Measurements from ENCODE around the gene DDX24. TPM values are rescaled to one million over a fixed set of nuclear protein-coding genes. Genes with fewer than 3 reads are reported as not detected.

The DDX24 gene
- total and polyA plus RNA-seq, 2 experiments from 2014 or later: 127 to 145 TPM

DNA sequence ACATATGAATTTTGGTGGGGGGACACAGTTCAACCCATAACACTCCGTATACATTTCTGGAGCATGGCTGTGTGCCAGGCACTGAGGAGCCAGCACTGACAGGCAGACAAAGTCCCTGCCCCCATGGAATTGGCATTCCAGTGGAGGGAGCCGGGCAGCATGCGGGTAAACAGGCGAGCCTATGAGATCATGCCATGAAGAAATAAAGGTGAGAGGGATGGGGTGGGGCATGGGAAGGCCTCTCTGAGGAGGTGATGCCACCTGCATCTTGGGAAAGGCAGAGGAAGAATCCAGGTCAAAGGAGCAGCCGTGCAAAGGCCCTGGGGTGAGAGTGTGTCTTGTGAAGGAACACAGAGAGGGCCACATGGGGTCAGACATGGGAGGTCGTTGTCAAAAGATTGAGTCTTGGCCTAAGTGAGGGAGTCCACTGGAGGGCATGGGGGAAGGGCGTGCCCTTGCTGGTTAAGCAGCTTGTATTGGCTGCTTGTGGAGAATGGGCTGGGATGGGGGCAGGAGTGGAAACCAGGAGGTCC lies 51.3 kb downstream of the DDX24 start:
- H3K27me3 ChIP-seq: no peaks in the 10 kb centered on the region
- H3K4me2 ChIP-seq: no peak overlapping the region
- H3K79me2 ChIP-seq: no peaks in the 10 kb centered on the region
- TF ChIP-seq EZH2 (IDR thresholded peaks at IDR 0.05; ENCODE audit: borderline replicate concordance) (no peak), EZH2phosphoT487 (IDR thresholded peaks at IDR 0.05; ENCODE audit: low read depth, severe bottlenecking, unreplicated experiment) (no peak)
- TF ChIP-seq, protein P1, sequence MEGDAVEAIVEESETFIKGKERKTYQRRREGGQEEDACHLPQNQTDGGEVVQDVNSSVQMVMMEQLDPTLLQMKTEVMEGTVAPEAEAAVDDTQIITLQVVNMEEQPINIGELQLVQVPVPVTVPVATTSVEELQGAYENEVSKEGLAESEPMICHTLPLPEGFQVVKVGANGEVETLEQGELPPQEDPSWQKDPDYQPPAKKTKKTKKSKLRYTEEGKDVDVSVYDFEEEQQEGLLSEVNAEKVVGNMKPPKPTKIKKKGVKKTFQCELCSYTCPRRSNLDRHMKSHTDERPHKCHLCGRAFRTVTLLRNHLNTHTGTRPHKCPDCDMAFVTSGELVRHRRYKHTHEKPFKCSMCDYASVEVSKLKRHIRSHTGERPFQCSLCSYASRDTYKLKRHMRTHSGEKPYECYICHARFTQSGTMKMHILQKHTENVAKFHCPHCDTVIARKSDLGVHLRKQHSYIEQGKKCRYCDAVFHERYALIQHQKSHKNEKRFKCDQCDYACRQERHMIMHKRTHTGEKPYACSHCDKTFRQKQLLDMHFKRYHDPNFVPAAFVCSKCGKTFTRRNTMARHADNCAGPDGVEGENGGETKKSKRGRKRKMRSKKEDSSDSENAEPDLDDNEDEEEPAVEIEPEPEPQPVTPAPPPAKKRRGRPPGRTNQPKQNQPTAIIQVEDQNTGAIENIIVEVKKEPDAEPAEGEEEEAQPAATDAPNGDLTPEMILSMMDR (IDR thresholded peaks at IDR 0.05; ENCODE audit: poor library complexity): no peak
- H4K20me1 ChIP-seq (ENCODE audit: insufficient read depth, poor library complexity, severe bottlenecking): no peaks in the 10 kb centered on the region
- H3K27ac ChIP-seq: no peak overlapping the region
- WGBS (ENCODE audit: low lambda C conversion rate, missing lambda C conversion rate): 93% methylated on average over 7 of the region's 7 CpGs
- H3K9me3 ChIP-seq (ENCODE audit: low read depth): no peaks in the 10 kb centered on the region
- no peaks in the 10 kb centered on the region for H3K4me1 ChIP-seq (ENCODE audit: insufficient read depth)
- DNase-seq (ENCODE audit: low spot score): no peak
- H2AFZ ChIP-seq: no peak overlapping the region
- no peak overlapping the region for H3K4me3 ChIP-seq
- no peaks in the 10 kb centered on the region for H3K36me3 ChIP-seq (replicated peaks; ENCODE audit: insufficient read depth, low read depth)
- H3K9me2 ChIP-seq (replicated peaks; ENCODE audit: insufficient read depth): no peaks in the 10 kb centered on the region

DNA sequence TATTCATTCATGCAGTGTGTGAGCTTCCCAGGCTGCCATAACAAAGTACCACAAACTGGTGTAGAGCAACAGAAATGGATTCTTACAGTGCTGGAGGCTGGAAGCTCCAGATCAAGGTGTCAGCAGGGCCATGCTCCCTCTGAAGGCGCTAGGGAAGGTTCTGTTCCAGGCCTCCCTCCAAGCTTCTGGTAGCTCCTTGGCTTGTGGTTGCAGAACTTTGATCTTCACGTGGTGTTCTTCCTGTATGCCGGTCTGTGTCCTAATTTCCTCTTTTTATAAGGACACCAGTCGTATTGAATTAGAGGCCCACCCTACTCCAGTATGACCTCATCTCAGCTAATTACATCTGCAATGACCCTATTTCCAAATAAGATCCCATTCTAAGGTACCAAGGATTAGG lies 51.7 kb downstream of the DDX24 start:
- H3K9me2 ChIP-seq (replicated peaks; ENCODE audit: insufficient read depth): no peaks in the 10 kb centered on the region
- TF ChIP-seq EZH2 (IDR thresholded peaks at IDR 0.05; ENCODE audit: borderline replicate concordance): no peak
- TF ChIP-seq EZH2phosphoT487 (IDR thresholded peaks at IDR 0.05; ENCODE audit: low read depth, severe bottlenecking, unreplicated experiment): no peak
- TF ChIP-seq, protein P1 (IDR thresholded peaks at IDR 0.05; ENCODE audit: poor library complexity): no peak
- H2AFZ ChIP-seq: no peak overlapping the region
- no peaks in the 10 kb centered on the region for H3K27me3 ChIP-seq
- H3K36me3 ChIP-seq (replicated peaks; ENCODE audit: insufficient read depth, low read depth): no peaks in the 10 kb centered on the region
- H3K4me2 ChIP-seq: no peak overlapping the region
- no peaks in the 10 kb centered on the region for H3K4me1 ChIP-seq (ENCODE audit: insufficient read depth)
- H4K20me1 ChIP-seq (ENCODE audit: insufficient read depth, poor library complexity, severe bottlenecking): no peaks in the 10 kb centered on the region
- H3K4me3 ChIP-seq: no peak overlapping the region
- no peaks in the 10 kb centered on the region for H3K9me3 ChIP-seq (ENCODE audit: low read depth)
- 88% methylated on average over 4 of the region's 4 CpGs for WGBS (ENCODE audit: low lambda C conversion rate, missing lambda C conversion rate)
- no peak overlapping the region for H3K27ac ChIP-seq
- DNase-seq (ENCODE audit: low spot score): no peak
- H3K79me2 ChIP-seq: no peaks in the 10 kb centered on the region

DNA sequence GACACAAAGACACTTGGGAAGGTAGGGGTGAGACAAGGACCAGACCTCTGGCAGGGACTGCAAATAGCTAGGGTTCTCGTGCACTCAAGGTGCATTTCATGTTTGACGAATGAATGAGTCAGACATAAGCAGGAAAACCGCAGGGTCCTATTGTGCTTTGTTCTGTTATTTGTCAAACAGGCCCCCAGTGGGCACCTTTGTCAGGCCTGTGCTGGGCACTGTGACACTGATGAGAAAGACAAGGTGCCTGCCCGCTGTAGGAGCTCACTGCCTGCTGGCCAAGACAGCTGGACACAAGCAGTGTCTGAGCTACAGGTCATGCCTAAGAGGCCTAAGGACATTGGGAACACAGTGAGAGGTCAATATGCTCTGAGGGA lies 52.6 kb downstream of the DDX24 start:
- no peak for DNase-seq (ENCODE audit: low spot score)
- H4K20me1 ChIP-seq (ENCODE audit: insufficient read depth, poor library complexity, severe bottlenecking): no peaks in the 10 kb centered on the region
- H3K4me1 ChIP-seq (ENCODE audit: insufficient read depth): no peaks in the 10 kb centered on the region
- no peaks in the 10 kb centered on the region for H3K9me2 ChIP-seq (replicated peaks; ENCODE audit: insufficient read depth)
- H3K79me2 ChIP-seq: no peaks in the 10 kb centered on the region
- TF ChIP-seq EZH2phosphoT487 (IDR thresholded peaks at IDR 0.05; ENCODE audit: low read depth, severe bottlenecking, unreplicated experiment): no peak
- TF ChIP-seq, protein P1 (IDR thresholded peaks at IDR 0.05; ENCODE audit: poor library complexity): no peak
- no peak for TF ChIP-seq EZH2 (IDR thresholded peaks at IDR 0.05; ENCODE audit: borderline replicate concordance)
- H3K27me3 ChIP-seq: no peaks in the 10 kb centered on the region
- no peaks in the 10 kb centered on the region for H3K9me3 ChIP-seq (ENCODE audit: low read depth)
- no peak overlapping the region for H3K4me2 ChIP-seq
- WGBS (ENCODE audit: low lambda C conversion rate, missing lambda C conversion rate): 50% methylated on average over 4 of the region's 4 CpGs
- no peak overlapping the region for H3K4me3 ChIP-seq
- no peak overlapping the region for H3K27ac ChIP-seq
- no peak overlapping the region for H2AFZ ChIP-seq
- H3K36me3 ChIP-seq (replicated peaks; ENCODE audit: insufficient read depth, low read depth): no peaks in the 10 kb centered on the region
